ENCODE data around the gene KRTAP19-5.

Gene KRTAP19-5

GRCh38 chr21:30502041-30502440 lies at the start of gene KRTAP19-5:
Gene KRTAP19-5, minus strand, starts transcription at chr21:30502141. Its CDS starts 51 bp downstream, at chr21:30502090.
- H3K79me2 ChIP-seq (ENCODE audit: control insufficient read depth, low read length): no peaks in the 10 kb centered on the region
- H3K4me3 ChIP-seq (ENCODE audit: low read length): no peak within 1 kb of the TSS
- H3K9me2 ChIP-seq (replicated peaks; ENCODE audit: control insufficient read depth, low read length): no peaks in the 10 kb centered on the region
- no peaks in the 10 kb centered on the region for H3K9me3 ChIP-seq (ENCODE audit: control insufficient read depth, insufficient read depth, low read length)
- no peak within 1 kb of the TSS for H3K27ac ChIP-seq (ENCODE audit: low read depth, low read length)
- H3K4me2 ChIP-seq (ENCODE audit: low read length): no peak within 1 kb of the TSS
- H4K20me1 ChIP-seq (ENCODE audit: control insufficient read depth, insufficient read depth, low read depth, low read length): no peaks in the 10 kb centered on the region
- no peak for TF ChIP-seq EZH2phosphoT487 (IDR thresholded peaks at IDR 0.05; ENCODE audit: borderline replicate concordance, low read length)
- no peak for TF ChIP-seq CTCF (IDR thresholded peaks at IDR 0.05; ENCODE audit: low read depth, low read length, poor library complexity, severe bottlenecking)
- H3K4me1 ChIP-seq (ENCODE audit: control insufficient read depth, low read length): no peaks in the 10 kb centered on the region
- H3K36me3 ChIP-seq (ENCODE audit: control insufficient read depth, low read length): no peaks in the 10 kb centered on the region
- H3F3A ChIP-seq (ENCODE audit: control insufficient read depth, insufficient read depth): no peaks in the 10 kb centered on the region
- H3K27me3 ChIP-seq (ENCODE audit: control insufficient read depth, low read length): no peaks in the 10 kb centered on the region

GRCh38 chr21:30541764-30542163 lies 39.8 kb upstream of the KRTAP19-5 start, which contains the start of gene KRTAP19-6:
Gene KRTAP19-6, minus strand, starts transcription at chr21:30541864. Its CDS starts 31 bp downstream, at chr21:30541833.
- Histone ChIP-seq H3K36me3 (ENCODE audit: control insufficient read depth, low read length) (no peaks in the 10 kb centered on the region), H3K4me3 (ENCODE audit: low read length) (no peak within 1 kb of the TSS), H3K27me3 (ENCODE audit: control insufficient read depth, low read length) (no peaks in the 10 kb centered on the region), H3F3A (ENCODE audit: control insufficient read depth, insufficient read depth) (no peaks in the 10 kb centered on the region), H3K9me2 (replicated peaks; ENCODE audit: control insufficient read depth, low read length) (no peaks in the 10 kb centered on the region), H3K9me3 (ENCODE audit: control insufficient read depth, insufficient read depth, low read length) (no peaks in the 10 kb centered on the region), H3K4me1 (ENCODE audit: control insufficient read depth, low read length) (no peaks in the 10 kb centered on the region), H3K79me2 (ENCODE audit: control insufficient read depth, low read length) (no peaks in the 10 kb centered on the region), H3K27ac (ENCODE audit: low read depth, low read length) (no peak within 1 kb of the TSS), H4K20me1 (ENCODE audit: control insufficient read depth, insufficient read depth, low read depth, low read length) (no peaks in the 10 kb centered on the region), H3K4me2 (ENCODE audit: low read length) (no peak within 1 kb of the TSS)
- TF ChIP-seq EZH2phosphoT487 (IDR thresholded peaks at IDR 0.05; ENCODE audit: borderline replicate concordance, low read length): no peak
- TF ChIP-seq CTCF (IDR thresholded peaks at IDR 0.05; ENCODE audit: low read depth, low read length, poor library complexity, severe bottlenecking): no peak

- H3K27me3 ChIP-seq (ENCODE audit: control insufficient read depth, low read length): no peaks in the 10 kb centered on the region
- H3K27ac ChIP-seq (ENCODE audit: low read depth, low read length): no peak overlapping the region
Observed at GRCh38 chr21:30518876-30519275, 16.9 kb upstream of the KRTAP19-5 start.

More at GRCh38 chr21:30518876-30519275, 16.9 kb upstream of the KRTAP19-5 start:
- Histone ChIP-seq H3K9me3 (ENCODE audit: control insufficient read depth, insufficient read depth, low read length) (no peaks in the 10 kb centered on the region; the same call in 1 of the 2 replicates), H3K9me2 (replicated peaks; ENCODE audit: control insufficient read depth, low read length) (no peaks in the 10 kb centered on the region), H3K79me2 (ENCODE audit: control insufficient read depth, low read length) (no peaks in the 10 kb centered on the region), H3K4me1 (ENCODE audit: control insufficient read depth, low read length) (no peaks in the 10 kb centered on the region), H3K4me2 (ENCODE audit: low read length) (no peak overlapping the region), H4K20me1 (ENCODE audit: control insufficient read depth, insufficient read depth, low read depth, low read length) (no peaks in the 10 kb centered on the region), H3F3A (ENCODE audit: control insufficient read depth, insufficient read depth) (no peaks in the 10 kb centered on the region), H3K4me3 (ENCODE audit: low read length) (no peak overlapping the region), H3K36me3 (ENCODE audit: control insufficient read depth, low read length) (no peaks in the 10 kb centered on the region)
- TF ChIP-seq CTCF (IDR thresholded peaks at IDR 0.05; ENCODE audit: low read depth, low read length, poor library complexity, severe bottlenecking) (no peak), EZH2phosphoT487 (IDR thresholded peaks at IDR 0.05; ENCODE audit: borderline replicate concordance, low read length) (no peak)

Measured in DOHH2 (cell line).